H9 (cell line): ENCODE data around the gene MGMT. TPM values are rescaled to one million over a fixed set of nuclear protein-coding genes. Genes with fewer than 3 reads are reported as not detected.

Experiments
- DNase-seq: peaks from one replicate; pipeline ENCODE4 v3.0.0-alpha.2; 2017
- H2AFZ ChIP-seq: one replicate; pipeline ENCODE4 v1.6.1; 2013; ENCODE audit warnings: mild to moderate bottlenecking, low read length, control low read depth, moderate library complexity
- H2AK5ac ChIP-seq: 2 replicates; pipeline ENCODE4 v1.6.1; 2013; ENCODE audit warnings: low read length, control low read depth, mixed read lengths; ENCODE audit not compliant: insufficient read length
- H2BK120ac ChIP-seq: one replicate; pipeline ENCODE4 v1.6.1; 2013; ENCODE audit warnings: low read depth, mild to moderate bottlenecking, low read length, control low read depth, inconsistent platforms; ENCODE audit not compliant: poor library complexity, severe bottlenecking
- H2BK12ac ChIP-seq: 2 replicates; pipeline ENCODE4 v1.6.1; 2013; ENCODE audit warnings: low read length, control low read depth, mixed read lengths, low read depth; ENCODE audit not compliant: insufficient read length
- H2BK15ac ChIP-seq: 2 replicates; pipeline ENCODE4 v1.6.1; 2013; ENCODE audit warnings: low read depth, low read length, control low read depth
- H2BK20ac ChIP-seq: one replicate; pipeline ENCODE4 v1.6.1; 2013; ENCODE audit warnings: low read depth, mild to moderate bottlenecking, low read length, control low read depth, inconsistent platforms; ENCODE audit not compliant: poor library complexity, severe bottlenecking
- H2BK5ac ChIP-seq: 2 replicates; pipeline ENCODE4 v1.6.1; 2013; ENCODE audit warnings: low read length, control low read depth, mixed read lengths; ENCODE audit not compliant: insufficient read length
- H3K14ac ChIP-seq: 2 replicates; pipeline ENCODE4 v1.6.1; 2013; ENCODE audit warnings: low read length, control low read depth; ENCODE audit not compliant: insufficient read depth
- H3K18ac ChIP-seq: 2 replicates; pipeline ENCODE4 v1.6.1; 2013; ENCODE audit warnings: low read depth, mild to moderate bottlenecking, mixed read lengths, low read length, control low read depth; ENCODE audit not compliant: insufficient read length
- H3K23ac ChIP-seq: 2 replicates; pipeline ENCODE4 v1.6.1; 2013; ENCODE audit warnings: low read length, control low read depth, mixed read lengths, low read depth; ENCODE audit not compliant: insufficient read length
- H3K23me2 ChIP-seq: 2 replicates; pipeline ENCODE4 v1.6.1; 2013; ENCODE audit warnings: low read depth, mild to moderate bottlenecking, mixed read lengths, low read length, control low read depth; ENCODE audit not compliant: insufficient read length, poor library complexity, severe bottlenecking
- H3K27ac ChIP-seq: 2 replicates; pipeline ENCODE4 v1.5.1; 2013; ENCODE audit warnings: low read length, control low read depth, mixed read lengths, low read depth; ENCODE audit not compliant: insufficient read length
- H3K27me3 ChIP-seq: 2 replicates; pipeline ENCODE4 v1.6.1; 2013; ENCODE audit warnings: low read length, control low read depth, inconsistent platforms; ENCODE audit not compliant: insufficient read depth
- H3K4ac ChIP-seq: 2 replicates; pipeline ENCODE4 v1.6.1; 2013; ENCODE audit warnings: low read depth, mild to moderate bottlenecking, control low read depth, inconsistent platforms, low read length, moderate library complexity
- H3K4me1 ChIP-seq: 2 replicates; pipeline ENCODE4 v1.6.1; 2013; ENCODE audit warnings: low read length, control low read depth, inconsistent platforms; ENCODE audit not compliant: insufficient read depth
- H3K4me2 ChIP-seq: 2 replicates; pipeline ENCODE4 v1.6.1; 2013; ENCODE audit warnings: low read length, control low read depth, mixed read lengths; ENCODE audit not compliant: insufficient read length, insufficient read depth
- H3K56ac ChIP-seq: 2 replicates; pipeline ENCODE4 v1.6.1; 2013; ENCODE audit warnings: low read depth, mild to moderate bottlenecking, mixed read lengths, low read length, control low read depth; ENCODE audit not compliant: insufficient read length
- H3K79me1 ChIP-seq: 2 replicates; pipeline ENCODE4 v1.6.1; 2013; ENCODE audit warnings: low read depth, mild to moderate bottlenecking, moderate library complexity, low read length, control low read depth, inconsistent platforms; ENCODE audit not compliant: insufficient read depth, poor library complexity, severe bottlenecking
- H3K79me2 ChIP-seq: 2 replicates; pipeline ENCODE4 v1.6.1; 2013; ENCODE audit warnings: low read length, control low read depth, inconsistent platforms; ENCODE audit not compliant: insufficient read depth
- H3K9ac ChIP-seq: 2 replicates; pipeline ENCODE4 v1.6.1; 2013; ENCODE audit warnings: low read length, control low read depth, mixed read lengths; ENCODE audit not compliant: insufficient read length; ENCODE audit errors: extremely low read depth
- H3K9me3 ChIP-seq: one replicate; pipeline ENCODE4 v1.6.1; 2013; ENCODE audit warnings: low read depth, low read length, inconsistent platforms; ENCODE audit not compliant: control insufficient read depth
- H3T11ph ChIP-seq: one replicate; pipeline ENCODE4 v1.6.1; 2013; ENCODE audit warnings: mild to moderate bottlenecking, low read length, control low read depth, inconsistent platforms
- H4K20me1 ChIP-seq: one replicate; pipeline ENCODE4 v1.6.1; 2013; ENCODE audit not compliant: control insufficient read depth, insufficient read length, insufficient read depth
- H4K5ac ChIP-seq: 2 replicates; pipeline ENCODE4 v1.6.1; 2013; ENCODE audit warnings: low read depth, mild to moderate bottlenecking, mixed read lengths, low read length, control low read depth; ENCODE audit not compliant: insufficient read length
- H4K8ac ChIP-seq: replicated peaks from 2 replicates; pipeline ENCODE4 v1.6.1; 2013; ENCODE audit warnings: low read length, control low read depth, mixed read lengths, low read depth; ENCODE audit not compliant: insufficient read length
- H4K91ac ChIP-seq: 2 replicates; pipeline ENCODE4 v1.6.1; 2013; ENCODE audit warnings: low read depth, mild to moderate bottlenecking, moderate library complexity, mixed read lengths, low read length, control low read depth; ENCODE audit not compliant: insufficient read length
- H3K27ac Mint-ChIP-seq, 3 experiments: 2 replicates in 2 of 3; 3 replicates in 1 of 3; pipeline ENCODE4 v1.8.0; 2020 to 2021; ENCODE audit warnings: mixed read lengths in 3 of 3, mild to moderate bottlenecking in 1 of 3, moderate library complexity in 1 of 3
- H3K27me3 Mint-ChIP-seq: 2 replicates; pipeline ENCODE4 v1.8.0; 2021; ENCODE audit warnings: low read depth, mild to moderate bottlenecking, moderate library complexity, mixed read lengths
- H3K36me3 Mint-ChIP-seq, 3 experiments: 2 replicates in 2 of 3; 3 replicates in 1 of 3; pipeline ENCODE4 v1.8.0; 2020 to 2021; ENCODE audit warnings: low read depth in 3 of 3, mixed read lengths in 3 of 3; ENCODE audit not compliant: insufficient read depth in 1 of 3
- H3K4me1 Mint-ChIP-seq, 2 experiments: 2 replicates each; pipeline ENCODE4 v1.8.0; 2020; ENCODE audit warnings: mixed read lengths in 2 of 2
- H3K4me3 Mint-ChIP-seq, 2 experiments: 2 replicates in 1 of 2; 3 replicates in 1 of 2; pipeline ENCODE4 v1.8.0; 2020 to 2021; ENCODE audit warnings: mild to moderate bottlenecking in 2 of 2, mixed read lengths in 2 of 2, moderate library complexity in 1 of 2
- H3K9me3 Mint-ChIP-seq, 2 experiments: 2 replicates in 1 of 2; 3 replicates in 1 of 2; pipeline ENCODE4 v1.8.0; 2020; ENCODE audit warnings: mild to moderate bottlenecking in 2 of 2, mixed read lengths in 2 of 2, moderate library complexity in 1 of 2
- CTCF ChIP-seq: fragments of 200-600 bp; sonication (generic); conservative IDR thresholded peaks from 3 replicates; pipeline ENCODE4 v1.8.0; 2021; ENCODE audit warnings: antibody characterized with exemption, mild to moderate bottlenecking
- WGBS: extraction: QIAGEN DNeasy Blood & Tissue Kit; methylation state at CpG from one replicate; pipeline ENCODE4 v1.1.7; 2013; ENCODE audit warnings: missing lambda C conversion rate, low lambda C conversion rate, mixed read lengths; ENCODE audit not compliant: insufficient read length; ENCODE audit errors: extremely low coverage; 5-methylcytosine and 5-hydroxymethylcytosine counted together
- total RNA-seq: library from RNA; stranded (reverse); gene quantifications from 2 replicates; pipeline ENCODE4 v1.2.1, GENCODE V29; 2021

MGMT gene
- total RNA-seq, 1 experiment from 2014 or later: 18.4 TPM

GRCh38 chr10:129754211-129755050 lies 287.4 kb downstream of the MGMT start:
- H3K9me3 Mint-ChIP-seq: peaks cover 29 to 31% of the 10 kb centered on the region in 2 experiments
- H3K27ac Mint-ChIP-seq: no peak overlapping the region
- H3K9ac ChIP-seq: no peak overlapping the region
- peak; percentile 20 for DNase-seq
- H4K91ac ChIP-seq: no peak overlapping the region
- H3K27ac ChIP-seq: no peak overlapping the region
- no peak overlapping the region for H2BK20ac ChIP-seq
- no peak overlapping the region for H2BK12ac ChIP-seq
- no peak overlapping the region for H2BK5ac ChIP-seq
- H2BK15ac ChIP-seq: no peak overlapping the region
- H3K23ac ChIP-seq: no peak overlapping the region
- H3K4me3 Mint-ChIP-seq: no peak overlapping the region
- H3K79me2 ChIP-seq: no peaks in the 10 kb centered on the region
- H4K5ac ChIP-seq: no peak overlapping the region
- no peak overlapping the region for H3K18ac ChIP-seq
- no peak for TF ChIP-seq CTCF
- H2AK5ac ChIP-seq: no peak overlapping the region
- H3T11ph ChIP-seq: no peak overlapping the region
- H3K36me3 Mint-ChIP-seq: peaks cover 3 to 35% (median 20%) of the 10 kb centered on the region in 3 experiments; a peak in 5 of 7 replicates
- no peaks in the 10 kb centered on the region for H4K20me1 ChIP-seq
- H3K4me1 Mint-ChIP-seq: peaks cover 0 to 6% of the 10 kb centered on the region in 2 experiments; a peak in 1 of 4 replicates
- peaks cover 3% of the 10 kb centered on the region; the same call in 1 of the 2 replicates for H3K27me3 Mint-ChIP-seq
- H3K9me3 ChIP-seq: peaks cover 2% of the 10 kb centered on the region
- no peaks in the 10 kb centered on the region for H3K23me2 ChIP-seq
- H3K14ac ChIP-seq: no peak overlapping the region
- H3K4ac ChIP-seq: no peak overlapping the region
- no peaks in the 10 kb centered on the region for H3K27me3 ChIP-seq
- no peak overlapping the region for H4K8ac ChIP-seq
- H3K4me2 ChIP-seq: no peak overlapping the region
- no CpG with 5 or more reads among the region's 11 CpGs for WGBS
- no peaks in the 10 kb centered on the region for H3K4me1 ChIP-seq
- H2AFZ ChIP-seq: no peak overlapping the region
- no peak overlapping the region for H3K56ac ChIP-seq
- no peak overlapping the region for H2BK120ac ChIP-seq
- H3K79me1 ChIP-seq: no peaks in the 10 kb centered on the region
